Thymus (tissue), 11 donors: Measurements from ENCODE around the gene CEP68. TPM values are rescaled to one million over a fixed set of nuclear protein-coding genes. Genes with fewer than 3 reads are reported as not detected.
"Not testable (repeated sequence)": the region's sequence is repeated elsewhere in the genome, so short reads cannot be mapped to it uniquely, and the experiment has no call there.

Experiments
- DNase-seq, 9 donors: peaks; one replicate each; pipeline ENCODE4 v3.0.0-alpha.2; 2013; ENCODE audit warnings: low spot score in 9 of 9, low read depth in 6 of 9, missing footprints in 1 of 9
- H3K27ac ChIP-seq, 2 donors: one replicate each; pipeline ENCODE4 v1.5.1; 2013; ENCODE audit warnings: control low read depth in 1 of 2, low read depth in 1 of 2, low read length in 1 of 2, mild to moderate bottlenecking in 1 of 2, moderate library complexity in 1 of 2
- H3K27me3 ChIP-seq, 2 donors: one replicate each; pipeline ENCODE4 v1.5.1; 2013; ENCODE audit warnings: low read length in 1 of 2; ENCODE audit not compliant: control insufficient read depth in 2 of 2, insufficient read depth in 1 of 2
- H3K36me3 ChIP-seq, 2 donors: one replicate each; pipeline ENCODE4 v1.5.1; 2013; ENCODE audit warnings: low read length in 1 of 2, mild to moderate bottlenecking in 1 of 2, moderate library complexity in 1 of 2; ENCODE audit not compliant: control insufficient read depth in 2 of 2, insufficient read depth in 2 of 2
- H3K4me1 ChIP-seq, 2 donors: one replicate each; pipeline ENCODE4 v1.5.1; 2013; ENCODE audit warnings: low read length in 2 of 2; ENCODE audit not compliant: control insufficient read depth in 2 of 2, insufficient read depth in 2 of 2
- H3K4me3 ChIP-seq, 2 donors: one replicate each; pipeline ENCODE4 v1.5.1; 2013; ENCODE audit warnings: low read length in 2 of 2, control low read depth in 1 of 2, mild to moderate bottlenecking in 1 of 2
- H3K9me3 ChIP-seq, 2 donors: one replicate each; pipeline ENCODE4 v1.5.1; 2013; ENCODE audit warnings: low read length in 1 of 2, mild to moderate bottlenecking in 1 of 2; ENCODE audit not compliant: control insufficient read depth in 2 of 2, insufficient read depth in 1 of 2
- WGBS: extraction: QIAGEN DNeasy Blood & Tissue Kit; methylation state at CpG from one replicate; pipeline ENCODE4 v1.1.7; 2013; 5-methylcytosine and 5-hydroxymethylcytosine counted together
- polyA plus RNA-seq: library from polyadenylated mRNA; stranded (reverse); fragments of 200-250 nt; gene quantifications from one replicate; pipeline ENCODE4 v1.2.3, GENCODE V29; 2013
- total RNA-seq: library from RNA; stranded (reverse); fragments of 120-200 nt; gene quantifications from one replicate; pipeline ENCODE4 v1.2.4, GENCODE V29; 2013
- donor health status: healthy.

The CEP68 gene
- total and polyA plus RNA-seq, 2 donors: 8.0 to 13.3 TPM

GRCh38 chr2:65125457-65125856, 69.2 kb downstream of the CEP68 start:
- not testable (repeated sequence) for H3K27me3 ChIP-seq, H3K27ac ChIP-seq, DNase-seq, H3K36me3 ChIP-seq, H3K9me3 ChIP-seq, H3K4me3 ChIP-seq
- WGBS: 96% methylated on average over 7 of the region's 7 CpGs
- H3K4me1 ChIP-seq: peaks cover 9 to 18% of the 10 kb centered on the region in 2 donors

- no peaks in the 10 kb centered on the region for H3K9me3 ChIP-seq
- no peaks in the 10 kb centered on the region for H3K27me3 ChIP-seq
- peak in 7 of 9 donors; percentile 2 to 51 (median 8) for DNase-seq
- WGBS: 28% methylated on average over 8 of the region's 8 CpGs
- no peaks in the 10 kb centered on the region for H3K36me3 ChIP-seq
- peak overlapping the region; percentile 5 to 97 for H3K27ac ChIP-seq
- peak overlapping the region; percentile 98 for H3K4me3 ChIP-seq
- H3K4me1 ChIP-seq: peaks cover 12 to 22% of the 10 kb centered on the region in 2 donors
These were observed 72.3 kb downstream of the CEP68 start for GRCh38 chr2:65128297-65129190.

DNA sequence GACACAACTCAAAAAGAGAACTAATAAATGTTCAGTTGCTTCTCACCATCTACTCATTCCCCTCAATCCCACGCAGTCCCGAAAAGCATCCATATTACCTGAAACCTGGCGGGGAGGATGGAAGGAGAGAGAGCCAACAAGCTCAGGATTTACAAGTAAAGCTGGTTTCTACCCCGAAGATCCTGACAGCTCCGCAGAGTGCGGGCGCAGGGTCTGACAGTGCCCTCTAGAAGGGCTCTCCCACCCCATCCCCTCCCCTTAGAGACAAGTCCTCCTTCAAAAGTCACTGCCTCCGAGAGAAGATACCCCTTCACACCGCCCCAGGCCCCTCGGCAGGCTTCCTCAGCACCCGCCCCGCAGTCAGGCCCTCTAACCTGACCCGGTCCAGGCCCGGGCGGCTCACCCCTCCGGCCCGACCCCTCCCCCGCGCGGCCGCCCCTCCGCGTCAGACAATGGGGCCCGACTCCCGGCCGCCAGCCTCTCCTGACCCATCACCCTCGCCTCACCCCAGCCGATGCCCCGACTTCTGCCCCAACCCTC, 73.1 kb downstream of the CEP68 start:
- DNase-seq: peak in 7 of 9 donors; percentile 10 to 67 (median 30)
- Histone ChIP-seq H3K4me1 (peaks cover 12 to 22% of the 10 kb centered on the region in 2 donors), H3K27me3 (no peaks in the 10 kb centered on the region), H3K9me3 (no peaks in the 10 kb centered on the region), H3K4me3 (peak overlapping the region; percentile 98), H3K36me3 (no peaks in the 10 kb centered on the region), H3K27ac (peak overlapping the region; percentile 97 to 99)
- under 1% methylated on average over 29 of the region's 29 CpGs for WGBS

GRCh38 chr2:65129826-65130663, 73.8 kb downstream of the CEP68 start, which contains the start of gene RAB1A:
RAB1A (minus strand) TSS chr2:65130106; CDS start chr2:65129915, 191 bp downstream.
- Histone ChIP-seq H3K27ac (peak within 1 kb of the TSS; percentile 97 to 99), H3K36me3 (no peaks in the 10 kb centered on the region), H3K9me3 (no peaks in the 10 kb centered on the region), H3K4me1 (peaks cover 12 to 22% of the 10 kb centered on the region in 2 donors), H3K4me3 (peak within 1 kb of the TSS; percentile 98), H3K27me3 (no peaks in the 10 kb centered on the region)
- under 1% methylated on average over 76 of the region's 76 CpGs for WGBS
- DNase-seq: peak; percentile 96 to 99 (median 99)

- DNase-seq: peak in 7 of 9 donors; percentile 7 to 58 (median 37)
- peak overlapping the region; percentile 67 to 77 for H3K27ac ChIP-seq
- H3K4me1 ChIP-seq: peaks cover 12 to 22% of the 10 kb centered on the region in 2 donors
- peak overlapping the region; percentile 98 for H3K4me3 ChIP-seq
- no peaks in the 10 kb centered on the region for H3K9me3 ChIP-seq
- WGBS: 20% methylated on average over 19 of the region's 19 CpGs
- no peaks in the 10 kb centered on the region for H3K36me3 ChIP-seq
- no peaks in the 10 kb centered on the region for H3K27me3 ChIP-seq
These were observed 74.5 kb downstream of the CEP68 start for GRCh38 chr2:65130664-65131175.

DNA sequence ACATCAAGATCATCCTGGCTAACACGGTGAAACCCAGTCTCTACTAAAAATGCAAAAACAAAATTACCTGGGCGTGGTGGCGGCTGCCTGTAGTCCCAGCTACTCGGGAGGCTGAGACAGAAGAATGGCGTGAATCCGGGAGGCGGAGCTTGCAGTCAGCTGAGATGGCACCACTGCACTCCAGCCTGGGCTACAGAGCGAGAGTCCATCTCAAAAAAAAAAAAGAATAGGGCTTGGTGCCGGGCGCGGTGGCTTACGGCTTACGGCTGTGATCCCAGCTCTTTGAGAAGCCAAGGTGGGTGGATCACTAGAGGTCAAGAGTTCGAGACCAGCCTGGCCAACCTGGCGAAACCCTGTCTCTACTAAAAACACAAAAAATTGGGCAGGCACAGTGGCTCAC, 76.7 kb downstream of the CEP68 start:
- H3K27me3 ChIP-seq, H3K9me3 ChIP-seq, H3K4me3 ChIP-seq, H3K36me3 ChIP-seq, H3K27ac ChIP-seq, DNase-seq: not testable (repeated sequence)
- peaks cover 9 to 12% of the 10 kb centered on the region in 2 donors for H3K4me1 ChIP-seq
- WGBS: 96% methylated on average over 15 of the region's 15 CpGs

DNA sequence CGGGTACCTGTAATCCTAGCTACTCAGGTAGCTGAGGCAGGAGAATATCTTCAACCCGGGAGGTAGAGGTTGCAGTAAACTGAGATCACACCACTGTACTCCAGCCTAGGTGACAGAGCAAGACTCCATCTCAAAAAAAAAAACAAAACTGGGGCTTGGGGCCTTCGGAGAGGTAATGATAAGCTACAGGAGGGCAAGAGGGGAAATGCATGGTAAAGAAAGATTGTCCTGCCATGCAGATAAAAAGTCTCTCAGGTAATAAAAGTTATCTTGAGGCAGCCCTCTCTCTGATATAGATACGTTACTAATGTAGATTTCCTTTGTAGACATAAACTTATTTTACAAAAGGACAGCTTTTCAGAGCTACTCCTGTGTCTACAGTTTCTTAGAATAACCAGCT, 77.4 kb downstream of the CEP68 start:
- peaks cover 5 to 7% of the 10 kb centered on the region in 2 donors for H3K4me1 ChIP-seq
- H3K27ac ChIP-seq: no peak overlapping the region
- H3K4me3 ChIP-seq: no peak overlapping the region
- no peaks in the 10 kb centered on the region for H3K36me3 ChIP-seq
- no peaks in the 10 kb centered on the region for H3K9me3 ChIP-seq
- H3K27me3 ChIP-seq: no peaks in the 10 kb centered on the region
- WGBS: 93% methylated on average over 4 of the region's 4 CpGs
- DNase-seq: no peak

- Histone ChIP-seq H3K27me3 (no peaks in the 10 kb centered on the region), H3K4me1 (peaks cover 3 to 4% of the 10 kb centered on the region in 2 donors), H3K27ac (no peak overlapping the region), H3K4me3 (no peak overlapping the region), H3K36me3 (no peaks in the 10 kb centered on the region), H3K9me3 (no peaks in the 10 kb centered on the region)
- DNase-seq: no peak
- 97% methylated on average over 7 of the region's 7 CpGs for WGBS
These were observed 77.9 kb downstream of the CEP68 start for GRCh38 chr2:65134158-65134557.
